ENCODE results near the gene PTRH2.

GRCh38 chr17:59683283-59683682, 23.9 kb downstream of the PTRH2 start:
- TF ChIP-seq, protein P1, sequence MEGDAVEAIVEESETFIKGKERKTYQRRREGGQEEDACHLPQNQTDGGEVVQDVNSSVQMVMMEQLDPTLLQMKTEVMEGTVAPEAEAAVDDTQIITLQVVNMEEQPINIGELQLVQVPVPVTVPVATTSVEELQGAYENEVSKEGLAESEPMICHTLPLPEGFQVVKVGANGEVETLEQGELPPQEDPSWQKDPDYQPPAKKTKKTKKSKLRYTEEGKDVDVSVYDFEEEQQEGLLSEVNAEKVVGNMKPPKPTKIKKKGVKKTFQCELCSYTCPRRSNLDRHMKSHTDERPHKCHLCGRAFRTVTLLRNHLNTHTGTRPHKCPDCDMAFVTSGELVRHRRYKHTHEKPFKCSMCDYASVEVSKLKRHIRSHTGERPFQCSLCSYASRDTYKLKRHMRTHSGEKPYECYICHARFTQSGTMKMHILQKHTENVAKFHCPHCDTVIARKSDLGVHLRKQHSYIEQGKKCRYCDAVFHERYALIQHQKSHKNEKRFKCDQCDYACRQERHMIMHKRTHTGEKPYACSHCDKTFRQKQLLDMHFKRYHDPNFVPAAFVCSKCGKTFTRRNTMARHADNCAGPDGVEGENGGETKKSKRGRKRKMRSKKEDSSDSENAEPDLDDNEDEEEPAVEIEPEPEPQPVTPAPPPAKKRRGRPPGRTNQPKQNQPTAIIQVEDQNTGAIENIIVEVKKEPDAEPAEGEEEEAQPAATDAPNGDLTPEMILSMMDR (IDR thresholded peaks at IDR 0.05): no peak
- no peak for TF ChIP-seq POLR2A (IDR thresholded peaks at IDR 0.05)
